ENCODE results near the gene NRARP.

- TF ChIP-seq CTCF (IDR thresholded peaks at IDR 0.05): no peak
- TF ChIP-seq POLR2A (IDR thresholded peaks at IDR 0.05): no peak
These were observed 12.0 kb upstream of the NRARP start for GRCh38 chr9:137313956-137314560.
